ENCODE measurements around the gene DSCAML1.
"Not testable (repeated sequence)": the region's sequence is repeated elsewhere in the genome, so short reads cannot be mapped to it uniquely, and the experiment has no call there.

The DSCAML1 gene

GRCh38 chr11:117418737-117419481 is 378.1 kb downstream of the DSCAML1 start:
- no peak for DNase-seq (ENCODE audit: extremely low read depth in 1 of 2, low read depth in 1 of 2)

- DNase-seq (ENCODE audit: extremely low read depth in 1 of 2, low read depth in 1 of 2): no peak
Measured at GRCh38 chr11:117417856-117418255, 379.2 kb downstream of the DSCAML1 start.

- no peak for DNase-seq (ENCODE audit: extremely low read depth in 1 of 2, low read depth in 1 of 2)
Measured at GRCh38 chr11:117417342-117417741, 379.7 kb downstream of the DSCAML1 start.

GRCh38 chr11:117415358-117415896 is 381.6 kb downstream of the DSCAML1 start:
- no peak for DNase-seq (ENCODE audit: extremely low read depth in 1 of 2, low read depth in 1 of 2)

- no peak for DNase-seq (ENCODE audit: extremely low read depth in 1 of 2, low read depth in 1 of 2)
Measured at GRCh38 chr11:117414724-117415123, 382.3 kb downstream of the DSCAML1 start.

GRCh38 chr11:117413616-117414015 is 383.4 kb downstream of the DSCAML1 start:
- DNase-seq (ENCODE audit: extremely low read depth in 1 of 2, low read depth in 1 of 2): no peak

- DNase-seq (ENCODE audit: extremely low read depth in 1 of 2, low read depth in 1 of 2): no peak
Measured at GRCh38 chr11:117412653-117413275, 384.3 kb downstream of the DSCAML1 start.

GRCh38 chr11:117412176-117412575 is 384.8 kb downstream of the DSCAML1 start:
- DNase-seq (ENCODE audit: extremely low read depth in 1 of 2, low read depth in 1 of 2): no peak

GRCh38 chr11:117411736-117412135 is 385.3 kb downstream of the DSCAML1 start:
- no peak for DNase-seq (ENCODE audit: extremely low read depth in 1 of 2, low read depth in 1 of 2)

GRCh38 chr11:117410861-117411710 is 385.9 kb downstream of the DSCAML1 start:
- no peak for DNase-seq (ENCODE audit: extremely low read depth in 1 of 2, low read depth in 1 of 2)

- DNase-seq (ENCODE audit: extremely low read depth in 1 of 2, low read depth in 1 of 2): no peak
Measured at GRCh38 chr11:117410238-117410637, 386.8 kb downstream of the DSCAML1 start.

GRCh38 chr11:117409511-117409910 is 387.5 kb downstream of the DSCAML1 start:
- DNase-seq (ENCODE audit: extremely low read depth in 1 of 2, low read depth in 1 of 2): no peak

- DNase-seq (ENCODE audit: extremely low read depth in 1 of 2, low read depth in 1 of 2): no peak
Measured at GRCh38 chr11:117408356-117408755, 388.7 kb downstream of the DSCAML1 start.

GRCh38 chr11:117407016-117407415 is 390.0 kb downstream of the DSCAML1 start:
- DNase-seq (ENCODE audit: extremely low read depth in 1 of 2, low read depth in 1 of 2): no peak

GRCh38 chr11:117405898-117406297 is 391.1 kb downstream of the DSCAML1 start:
- not testable (repeated sequence) for DNase-seq (ENCODE audit: extremely low read depth in 1 of 2, low read depth in 1 of 2)

GRCh38 chr11:117399100-117399840 is 397.7 kb downstream of the DSCAML1 start:
- not testable (repeated sequence) for DNase-seq (ENCODE audit: extremely low read depth in 1 of 2, low read depth in 1 of 2)

GRCh38 chr11:117398618-117399017 is 398.4 kb downstream of the DSCAML1 start:
- DNase-seq (ENCODE audit: extremely low read depth in 1 of 2, low read depth in 1 of 2): not testable (repeated sequence)

GRCh38 chr11:117396970-117397369 is 400.0 kb downstream of the DSCAML1 start:
- no peak for DNase-seq (ENCODE audit: extremely low read depth in 1 of 2, low read depth in 1 of 2)

GRCh38 chr11:117395476-117395875 is 401.5 kb downstream of the DSCAML1 start:
- no peak for DNase-seq (ENCODE audit: extremely low read depth in 1 of 2, low read depth in 1 of 2)

GRCh38 chr11:117394221-117394925 is 402.6 kb downstream of the DSCAML1 start:
- DNase-seq (ENCODE audit: extremely low read depth in 1 of 2, low read depth in 1 of 2): no peak

All from activated CD8-positive, alpha-beta memory T cell treated with anti-CD3 and anti-CD28 coated beads for 1 hour (primary cell).